GM12878 (cell line): ENCODE results near the gene SMARCA4. TPM values are rescaled to one million over a fixed set of nuclear protein-coding genes. Genes with fewer than 3 reads are reported as not detected.

Source experiments
- ASH2L ChIP-seq: fragments of 300-600, 200-600 bp; sonication (generic); IDR thresholded peaks from 2 replicates; pipeline ENCODE4 v1.6.1; 2017; ENCODE audit warnings: low read depth, mild to moderate bottlenecking, borderline replicate concordance
- BHLHE40 ChIP-seq, 2 experiments: fragments of 450-650 bp in 1 of 2; IDR thresholded peaks; 2 replicates each; pipeline ENCODE4 v1.6.1; 2011 to 2017; ENCODE audit warnings: low read depth in 2 of 2, borderline replicate concordance in 1 of 2, improper control_type of control experiment in 1 of 2, low read length in 1 of 2, mild to moderate bottlenecking in 1 of 2
- CREB1 ChIP-seq: IDR thresholded peaks from 2 replicates; pipeline ENCODE4 v1.6.1; 2012; ENCODE audit warnings: low read depth, mild to moderate bottlenecking, inconsistent platforms
- E2F8 ChIP-seq: fragments of 450-650 bp; IDR thresholded peaks from 2 replicates; pipeline ENCODE4 v1.6.1; 2018; ENCODE audit warnings: mild to moderate bottlenecking, low read depth, moderate library complexity; ENCODE audit not compliant: partially characterized antibody
- ELK1 ChIP-seq: IDR thresholded peaks from 2 replicates; pipeline ENCODE4 v1.6.1; 2012; ENCODE audit warnings: low read depth, low read length, improper control_type of control experiment
- ESRRA ChIP-seq: IDR thresholded peaks from 2 replicates; pipeline ENCODE4 v1.6.1; 2012; ENCODE audit warnings: mild to moderate bottlenecking, low read length, improper control_type of control experiment
- GABPA ChIP-seq: IDR thresholded peaks from 2 replicates; pipeline ENCODE4 v1.6.1; 2014; ENCODE audit warnings: antibody characterized with exemption, low read depth, mild to moderate bottlenecking, inconsistent platforms
- IRF4 ChIP-seq: IDR thresholded peaks from 2 replicates; pipeline ENCODE4 v1.6.1; 2011; ENCODE audit warnings: low read depth, low read length
- IRF5 ChIP-seq: fragments of 450-650 bp; IDR thresholded peaks from 2 replicates; pipeline ENCODE4 v1.6.1; 2017; ENCODE audit warnings: borderline replicate concordance
- JUND ChIP-seq: IDR thresholded peaks from 2 replicates; pipeline ENCODE4 v1.6.1; 2012; ENCODE audit warnings: low read depth, mild to moderate bottlenecking, low read length, improper control_type of control experiment, moderate library complexity
- MTA3 ChIP-seq: IDR thresholded peaks from 2 replicates; pipeline ENCODE4 v1.6.1; 2012; ENCODE audit warnings: low read length, inconsistent platforms, borderline replicate concordance
- NBN ChIP-seq: fragments of 450-650 bp; IDR thresholded peaks from 2 replicates; pipeline ENCODE4 v1.6.1; 2016
- NKRF ChIP-seq: fragments of 450-650 bp; conservative IDR thresholded peaks from 2 replicates; pipeline ENCODE4 v1.6.1; 2017; ENCODE audit warnings: mild to moderate bottlenecking, moderate library complexity
- NRF1 ChIP-seq: conservative IDR thresholded peaks from 2 replicates; pipeline ENCODE4 v1.6.1; 2011; ENCODE audit warnings: mild to moderate bottlenecking, low read depth, low read length, improper control_type of control experiment
- POLR2A ChIP-seq: IDR thresholded peaks from 2 replicates; pipeline ENCODE4 v1.6.1; 2011; ENCODE audit warnings: low read depth, mild to moderate bottlenecking, low read length
- POLR2AphosphoS2 ChIP-seq: IDR thresholded peaks from 2 replicates; pipeline ENCODE4 v1.6.1; 2011; ENCODE audit warnings: low read depth, mild to moderate bottlenecking, low read length, improper control_type of control experiment, moderate library complexity
- RB1 ChIP-seq: fragments of 450-650 bp; formaldehyde crosslinking; IDR thresholded peaks from 2 replicates; pipeline ENCODE4 v1.6.1; 2017; ENCODE audit warnings: mild to moderate bottlenecking, borderline replicate concordance
- RUNX3 ChIP-seq: IDR thresholded peaks from 2 replicates; pipeline ENCODE4 v1.6.1; 2012; ENCODE audit warnings: low read length, inconsistent platforms
- SIN3A ChIP-seq: IDR thresholded peaks from 2 replicates; pipeline ENCODE4 v1.6.1; 2012; ENCODE audit warnings: low read depth, low read length, improper control_type of control experiment
- SMC3 ChIP-seq: IDR thresholded peaks from 2 replicates; pipeline ENCODE4 v1.6.1; 2011; ENCODE audit warnings: low read length, improper control_type of control experiment, borderline replicate concordance
- WRNIP1 ChIP-seq: IDR thresholded peaks from 2 replicates; pipeline ENCODE4 v1.6.1; 2011; ENCODE audit warnings: low read depth, low read length, improper control_type of control experiment, borderline replicate concordance
- YBX1 ChIP-seq: fragments of 450-650 bp; IDR thresholded peaks from 2 replicates; pipeline ENCODE4 v1.6.1; 2016; ENCODE audit warnings: antibody characterized with exemption
- YY1 ChIP-seq: IDR thresholded peaks from 2 replicates; pipeline ENCODE4 v1.6.1; 2011; ENCODE audit warnings: low read depth, mild to moderate bottlenecking, low read length
- ZSCAN29 ChIP-seq: fragments of 450-650 bp; IDR thresholded peaks from 2 replicates; pipeline ENCODE4 v1.6.1; 2017; ENCODE audit warnings: mild to moderate bottlenecking, moderate library complexity
- polyA plus RNA-seq, 11 experiments: library from polyadenylated mRNA; depleted of rRNA in 4 of 11; unstranded in 6 of 11; stranded (reverse) in 5 of 11; fragments of >200 nt; fragmentation: Nextera tagmentation in 4 of 11; fragmentation: Illumina TruSeq in 1 of 11; extraction: Ambion mirVana in 4 of 11; extraction: Trizol in 1 of 11; gene quantifications; 1 replicate in 1 of 11; 2 replicates in 10 of 11; pipeline versions ENCODE4 v1.2.1 to v1.2.3, GENCODE V29; 2011 to 2016; ENCODE audit warnings: inconsistent platforms in 2 of 11, missing spikeins in 2 of 11, low read depth in 1 of 11
- total RNA-seq, 4 experiments: library from RNA; depleted of rRNA in 3 of 4; stranded (reverse); fragments of >200 nt in 3 of 4; fragmentation: Illumina TruSeq in 1 of 4; extraction: Trizol in 1 of 4; gene quantifications; 2 replicates each; pipeline versions ENCODE4 v1.2.1 to v1.2.3, GENCODE V29; 2013 to 2021

Gene SMARCA4
- total and polyA plus RNA-seq, 10 of the 15 experiments (the other 5 are each of a cell fraction or from before 2014, with no cell fraction given): 22.4 to 175 (median 57.4) TPM

GRCh38 chr19:10928563-10929401 is 32.0 kb upstream of the SMARCA4 start, which contains the start of the genes TIMM29 and YIPF2 (continued):
- peak; percentile 82 for TF ChIP-seq NKRF
- peak; percentile 98 for TF ChIP-seq YY1
- TF ChIP-seq GABPA: peak; percentile 99
- peak; percentile 74; the same call in 1 of the 2 replicates for TF ChIP-seq NBN
- peak; percentile 6; the same call in 1 of the 2 replicates for TF ChIP-seq SMC3
- peak; percentile 91 for TF ChIP-seq CREB1
- no peak for TF ChIP-seq IRF4
- peak; percentile 91 for TF ChIP-seq POLR2AphosphoS2
- peak; percentile 79; the same call in 1 of the 2 replicates for TF ChIP-seq ASH2L
- TF ChIP-seq BHLHE40 (IDR thresholded peaks at IDR 0.05; ENCODE audit: borderline replicate concordance in 1 of 2, low read depth in 2 of 2, low read length in 1 of 2): peak in 1 of 2 experiments; percentile 29; a peak in 2 of 4 replicates
- no peak for TF ChIP-seq MTA3
- TF ChIP-seq NRF1: peak; percentile 88
- TF ChIP-seq POLR2A: peak; percentile 83
- TF ChIP-seq IRF5: no peak
- peak; percentile 77 for TF ChIP-seq ZSCAN29
- TF ChIP-seq WRNIP1: peak; percentile 96; the same call in 1 of the 2 replicates
- no peak for TF ChIP-seq YBX1
- peak; percentile 93 for TF ChIP-seq E2F8
- TF ChIP-seq JUND: no peak
- TF ChIP-seq RUNX3: peak; percentile 89
- TF ChIP-seq SIN3A: peak; percentile 94
- peak; percentile 76; the same call in 1 of the 2 replicates for TF ChIP-seq RB1
- peak; percentile 95 for TF ChIP-seq ELK1
- TF ChIP-seq ESRRA: peak; percentile 83; the same call in 1 of the 2 replicates
